Lower leg skin (tissue), 4 donors: ENCODE measurements around the gene TRPT1. TPM values are rescaled to one million over a fixed set of nuclear protein-coding genes. Genes with fewer than 3 reads are reported as not detected.

Experiments
- DNase-seq, 2 donors: peaks; one replicate each; pipeline ENCODE4 v3.0.0-alpha.2; 2019; ENCODE audit warnings: low spot score in 2 of 2
- H3K4me3 ChIP-seq: fragments of 200-600 bp; sonication (generic); 2 replicates; pipeline ENCODE4 v1.5.1; 2017; ENCODE audit warnings: mild to moderate bottlenecking, low read depth; ENCODE audit not compliant: poor library complexity, severe bottlenecking
- CTCF ChIP-seq, 3 donors: fragments of 450-650 bp; IDR thresholded peaks; one replicate each; pipeline ENCODE4 v1.5.1; 2016; ENCODE audit warnings: antibody characterized with exemption in 3 of 3, mild to moderate bottlenecking in 3 of 3, moderate library complexity in 2 of 3
- POLR2A ChIP-seq, 2 donors: fragments of 450-650 bp; IDR thresholded peaks; one replicate each; pipeline ENCODE4 v1.6.1; 2016 to 2017; ENCODE audit warnings: antibody characterized with exemption in 2 of 2, mild to moderate bottlenecking in 1 of 2, moderate library complexity in 1 of 2
- WGBS, 2 donors: methylation state at CpG; one replicate each; pipeline ENCODE4 v1.1.5; 2018; 5-methylcytosine and 5-hydroxymethylcytosine counted together
- intact Hi-C: fragments of 100-400 bp; cut with DNase I; formaldehyde crosslinking; loops from one replicate; pipeline ENCODE4 v1.15.0; 2023; ENCODE audit warnings: low total_unique reads
- total RNA-seq, 4 donors: library from RNA; depleted of rRNA; stranded (reverse); fragments of >200 nt; gene quantifications; one replicate each; pipeline ENCODE4 v1.1.0, GENCODE V29; 2016

Gene TRPT1
- total RNA-seq, 4 donors from 2014 or later, result 36.9 to 66.6 (median 44.1) TPM

- DNase-seq, result no peak
- TF ChIP-seq CTCF (IDR thresholded peaks at IDR 0.05), result no peak
- no peak for TF ChIP-seq POLR2A (IDR thresholded peaks at IDR 0.05)
- WGBS, 2 donors, result 41 to 48% methylated on average over 9 of the region's 9 CpGs
- intact Hi-C loops, result no loop called here
- H3K4me3 ChIP-seq, result no peak overlapping the region
Measured at GRCh38 chr11:64222651-64223000, 3.4 kb downstream of the TRPT1 start.

- no peak for TF ChIP-seq CTCF (IDR thresholded peaks at IDR 0.05)
- TF ChIP-seq POLR2A (IDR thresholded peaks at IDR 0.05), result no peak
- intact Hi-C loops, result no loop called here
- DNase-seq, result no peak
- WGBS, 2 donors, result 88 to 96% methylated on average over 9 to 10 of the region's 14 CpGs
- H3K4me3 ChIP-seq, result no peak overlapping the region
Measured at GRCh38 chr11:64220798-64221197, 5.2 kb downstream of the TRPT1 start.

- H3K4me3 ChIP-seq, result no peak overlapping the region
- 83 to 88% methylated on average over 15 to 17 of the region's 17 CpGs for WGBS, 2 donors
- TF ChIP-seq CTCF (IDR thresholded peaks at IDR 0.05) (no peak), POLR2A (IDR thresholded peaks at IDR 0.05) (no peak)
- DNase-seq, result no peak
- intact Hi-C loops, result no loop called here
Measured at GRCh38 chr11:64220271-64220670, 5.7 kb downstream of the TRPT1 start.

GRCh38 chr11:64219755-64220154, 6.2 kb downstream of the TRPT1 start:
- no peak for DNase-seq
- 87% methylated on average over 8 to 10 of the region's 10 CpGs for WGBS, 2 donors
- no peak overlapping the region for H3K4me3 ChIP-seq
- TF ChIP-seq CTCF (IDR thresholded peaks at IDR 0.05), result no peak
- TF ChIP-seq POLR2A (IDR thresholded peaks at IDR 0.05), result no peak
- intact Hi-C loops, result no loop called here

- 84 to 89% methylated on average over 6 to 7 of the region's 7 CpGs for WGBS, 2 donors
- intact Hi-C loops, result no loop called here
- no peak for DNase-seq
- TF ChIP-seq POLR2A (IDR thresholded peaks at IDR 0.05), result no peak
- TF ChIP-seq CTCF (IDR thresholded peaks at IDR 0.05), result no peak
- H3K4me3 ChIP-seq, result no peak overlapping the region
Measured at GRCh38 chr11:64219354-64219684, 6.7 kb downstream of the TRPT1 start.

GRCh38 chr11:64218628-64219353, 7.2 kb downstream of the TRPT1 start:
- WGBS, 2 donors, result 66 to 77% methylated on average over 11 of the region's 11 CpGs
- H3K4me3 ChIP-seq, result no peak overlapping the region
- DNase-seq, result no peak
- TF ChIP-seq CTCF (IDR thresholded peaks at IDR 0.05), result no peak
- no peak for TF ChIP-seq POLR2A (IDR thresholded peaks at IDR 0.05)
- intact Hi-C loops, result no loop called here
